GM21381 (cell line): ENCODE results near the gene NCOA1.
A peak's percentile ranks its signal among the peaks of the same experiment; 100 is the strongest.
"Not testable (repeated sequence)": the region's sequence is repeated elsewhere in the genome, so short reads cannot be mapped to it uniquely, and the experiment has no call there.

Experiments
- ATAC-seq: cut with Tn5 transposase; IDR thresholded peaks from one replicate; pipeline ENCODE4 v1.9.1; 2021; ENCODE audit warnings: mild to moderate bottlenecking, moderate library complexity; ENCODE audit not compliant: unreplicated experiment

Gene NCOA1

GRCh38 chr2:24490690-24491541, at the start of gene NCOA1:
Gene NCOA1, plus strand, starts transcription at chr2:24491254. Its CDS starts 167,424 bp downstream, at chr2:24658678.
- peak; percentile 72 for ATAC-seq

- ATAC-seq, result no peak
Observed at GRCh38 chr2:24448797-24449196, 42.3 kb upstream of the NCOA1 start.

- no peak for ATAC-seq
Observed at GRCh38 chr2:24449344-24449743, 41.7 kb upstream of the NCOA1 start.

- ATAC-seq, result no peak
Observed at GRCh38 chr2:24451805-24452501, 39.1 kb upstream of the NCOA1 start.

GRCh38 chr2:24452502-24452885, 38.6 kb upstream of the NCOA1 start:
- no peak for ATAC-seq

GRCh38 chr2:24453379-24454073, 37.5 kb upstream of the NCOA1 start:
- no peak for ATAC-seq

GRCh38 chr2:24454294-24454693, 36.8 kb upstream of the NCOA1 start:
- ATAC-seq, result no peak

- no peak for ATAC-seq
Observed at GRCh38 chr2:24456599-24457556, 34.2 kb upstream of the NCOA1 start.

- ATAC-seq, result no peak
Observed at GRCh38 chr2:24457696-24458386, 33.2 kb upstream of the NCOA1 start.

- no peak for ATAC-seq
Observed at GRCh38 chr2:24459224-24460161, 31.6 kb upstream of the NCOA1 start.

- no peak for ATAC-seq
Observed at GRCh38 chr2:24461685-24462084, 29.4 kb upstream of the NCOA1 start.

- ATAC-seq, result no peak
Observed at GRCh38 chr2:24463271-24463670, 27.8 kb upstream of the NCOA1 start.

- no peak for ATAC-seq
Observed at GRCh38 chr2:24466871-24467870, 23.9 kb upstream of the NCOA1 start.

- ATAC-seq, result not testable (repeated sequence)
Observed at GRCh38 chr2:24468453-24468852, 22.6 kb upstream of the NCOA1 start.

GRCh38 chr2:24469148-24469650, 21.9 kb upstream of the NCOA1 start:
- no peak for ATAC-seq

GRCh38 chr2:24471662-24472061, 19.4 kb upstream of the NCOA1 start:
- ATAC-seq, result no peak

- no peak for ATAC-seq
Observed at GRCh38 chr2:24472416-24472815, 18.6 kb upstream of the NCOA1 start.
